ENCODE results near the gene MYO3A. TPM values are rescaled to one million over a fixed set of nuclear protein-coding genes. Genes with fewer than 3 reads are reported as not detected.

Gene MYO3A
- total and polyA plus RNA-seq, 7 donors = 0.03 to 0.32 (median 0.04) TPM; not detected in 3

GRCh38 chr10:26214551-26215395, 280.7 kb downstream of the MYO3A start:
- no peaks in the 10 kb centered on the region for H3K36me3 ChIP-seq (ENCODE audit: insufficient read depth in 1 of 2, low read depth in 1 of 2)
- peaks cover 9 to 92% (median 34%) of the 10 kb centered on the region in 3 donors for H3K27me3 ChIP-seq (ENCODE audit: insufficient read depth in 3 of 3, low read length in 2 of 3)
- no peak overlapping the region for H3K4me3 ChIP-seq
- WGBS, 3 donors = 3 to 5% (median 4%) methylated on average over 34 of the region's 34 CpGs
- H3K27ac ChIP-seq = no peak overlapping the region
- no peak for TF ChIP-seq CTCF (IDR thresholded peaks at IDR 0.05)
- H3K9me3 ChIP-seq = no peaks in the 10 kb centered on the region
- H3K4me1 ChIP-seq = no peaks in the 10 kb centered on the region
- ATAC-seq (no peak), DNase-seq (no peak)
- intact Hi-C loops (cut with DNase I) = no loop called here

- intact Hi-C loops (cut with DNase I) = no loop called here
- Histone ChIP-seq H3K27ac (no peak overlapping the region), H3K27me3 (ENCODE audit: insufficient read depth in 3 of 3, low read length in 2 of 3) (peaks cover 10 to 92% (median 34%) of the 10 kb centered on the region in 3 donors), H3K4me1 (no peaks in the 10 kb centered on the region), H3K4me3 (no peak overlapping the region), H3K36me3 (ENCODE audit: insufficient read depth in 1 of 2, low read depth in 1 of 2) (no peaks in the 10 kb centered on the region), H3K9me3 (no peaks in the 10 kb centered on the region)
- 1 to 3% (median 2%) methylated on average over 31 of the region's 31 CpGs for WGBS, 3 donors
- no peak for ATAC-seq
- no peak for TF ChIP-seq CTCF (IDR thresholded peaks at IDR 0.05)
- DNase-seq = no peak
Observed at GRCh38 chr10:26215396-26215934, 281.4 kb downstream of the MYO3A start.

GRCh38 chr10:26215935-26216584, 282.0 kb downstream of the MYO3A start:
- TF ChIP-seq CTCF (IDR thresholded peaks at IDR 0.05) = no peak
- peaks cover 14 to 87% (median 34%) of the 10 kb centered on the region in 3 donors for H3K27me3 ChIP-seq (ENCODE audit: insufficient read depth in 3 of 3, low read length in 2 of 3)
- DNase-seq = no peak
- H3K9me3 ChIP-seq = no peaks in the 10 kb centered on the region
- no peak overlapping the region for H3K27ac ChIP-seq
- ATAC-seq = no peak
- no peaks in the 10 kb centered on the region for H3K36me3 ChIP-seq (ENCODE audit: insufficient read depth in 1 of 2, low read depth in 1 of 2)
- WGBS, 3 donors = 0 to 1% (median 0%) methylated on average over 54 to 57 of the region's 57 CpGs
- H3K4me1 ChIP-seq = no peaks in the 10 kb centered on the region
- no peak overlapping the region for H3K4me3 ChIP-seq
- intact Hi-C loops (cut with DNase I) = no loop called here

- Histone ChIP-seq H3K36me3 (ENCODE audit: insufficient read depth in 1 of 2, low read depth in 1 of 2) (no peaks in the 10 kb centered on the region), H3K27ac (no peak within 1 kb of the TSS), H3K4me3 (no peak within 1 kb of the TSS), H3K4me1 (no peaks in the 10 kb centered on the region), H3K27me3 (ENCODE audit: insufficient read depth in 3 of 3, low read length in 2 of 3) (peaks cover 14 to 90% (median 38%) of the 10 kb centered on the region in 3 donors), H3K9me3 (no peaks in the 10 kb centered on the region)
- DNase-seq = no peak
- WGBS, 3 donors = 2 to 3% (median 2%) methylated on average over 55 to 60 of the region's 60 CpGs
- TF ChIP-seq CTCF (IDR thresholded peaks at IDR 0.05) = no peak
- ATAC-seq = no peak
- intact Hi-C loops (cut with DNase I) = no loop called here
Observed at GRCh38 chr10:26216585-26217395, 282.8 kb downstream of the MYO3A start, which contains the start of gene GAD2. GAD2 (plus strand) TSS chr10:26216774; CDS start chr10:26216810, 36 bp downstream.
